SK-N-SH treated with all-trans-retinoic acid at 6 μM for 48 hours (cell line): ENCODE results near the gene C16orf96.

Experiments
- ATAC-seq: fragments of 200-7000 bp; cut with Tn5 transposase; 3 replicates; pipeline ENCODE4 v1.9.1; 2020; ENCODE audit warnings: mild to moderate bottlenecking, moderate library complexity
- ARNTL ChIP-seq: fragments of 450-650 bp; formaldehyde crosslinking; IDR thresholded peaks from 2 replicates; pipeline ENCODE4 v1.5.0; 2020; ENCODE audit warnings: low read depth, mild to moderate bottlenecking, moderate library complexity, borderline replicate concordance
- CSDC2 ChIP-seq: fragments of 250-450 bp; sonication (Bioruptor Pico); IDR thresholded peaks from 2 replicates; pipeline ENCODE4 v1.5.0; 2020; ENCODE audit warnings: mild to moderate bottlenecking, moderate library complexity
- ESRRG ChIP-seq: fragments of 250-450 bp; sonication (Bioruptor Pico); IDR thresholded peaks from 2 replicates; pipeline ENCODE4 v1.6.1; 2021; ENCODE audit warnings: mild to moderate bottlenecking
- ISL1 ChIP-seq: fragments of 250-450 bp; sonication (Bioruptor Pico); IDR thresholded peaks from 2 replicates; pipeline ENCODE4 v2.1.2; 2022; ENCODE audit warnings: mild to moderate bottlenecking, moderate library complexity
- OSR1 ChIP-seq: fragments of 250-450 bp; sonication (Bioruptor Pico); IDR thresholded peaks from 2 replicates; pipeline ENCODE4 v1.8.0; 2022; ENCODE audit warnings: moderate library complexity, mild to moderate bottlenecking, inconsistent platforms
- PPARA ChIP-seq: fragments of 250-450 bp; sonication (Bioruptor Pico); IDR thresholded peaks from 2 replicates; pipeline ENCODE4 v1.5.0; 2020; ENCODE audit warnings: mild to moderate bottlenecking, borderline replicate concordance
- RARB ChIP-seq: fragments of 250-450 bp; sonication (Bioruptor Pico); IDR thresholded peaks from 2 replicates; pipeline ENCODE4 v1.8.0; 2021; ENCODE audit warnings: mild to moderate bottlenecking, moderate library complexity
- SNAI2 ChIP-seq: fragments of 250-450 bp; sonication (Bioruptor Pico); IDR thresholded peaks from 2 replicates; pipeline ENCODE4 v1.5.0; 2020; ENCODE audit warnings: mild to moderate bottlenecking, moderate library complexity
- ZFP30 ChIP-seq: fragments of 450-650 bp; formaldehyde crosslinking; IDR thresholded peaks from 2 replicates; pipeline ENCODE4 v1.5.0; 2022; ENCODE audit warnings: mild to moderate bottlenecking, moderate library complexity
- ZNF565 ChIP-seq: fragments of 450-650 bp; formaldehyde crosslinking; conservative IDR thresholded peaks from 2 replicates; pipeline ENCODE4 v1.5.0; 2020; ENCODE audit warnings: low read depth, mild to moderate bottlenecking, moderate library complexity
- ZNF70 ChIP-seq: fragments of 450-650 bp; formaldehyde crosslinking; IDR thresholded peaks from 2 replicates; pipeline ENCODE4 v1.5.0; 2020; ENCODE audit warnings: mild to moderate bottlenecking, moderate library complexity
- ZNF8 ChIP-seq: fragments of 450-650 bp; formaldehyde crosslinking; IDR thresholded peaks from 2 replicates; pipeline ENCODE4 v1.5.0; 2020; ENCODE audit warnings: mild to moderate bottlenecking, moderate library complexity
- TF ChIP-seq, protein P1 (sequence below): fragments of 250-450 bp; sonication (Bioruptor Pico); IDR thresholded peaks from 2 replicates; pipeline ENCODE4 v1.5.0; 2020; ENCODE audit warnings: mild to moderate bottlenecking, moderate library complexity
- TF ChIP-seq, protein P2 (sequence below): fragments of 250-450 bp; sonication (Bioruptor Pico); IDR thresholded peaks from 2 replicates; pipeline ENCODE4 v1.5.1; 2021; ENCODE audit warnings: mild to moderate bottlenecking, moderate library complexity
- TF ChIP-seq, protein P3 (sequence below): fragments of 250-450 bp; sonication (Bioruptor Pico); IDR thresholded peaks from 2 replicates; pipeline ENCODE4 v1.5.1; 2020; ENCODE audit warnings: low read depth, mild to moderate bottlenecking, moderate library complexity
- TF ChIP-seq, protein P4 (sequence below): fragments of 250-450 bp; sonication (Bioruptor Pico); IDR thresholded peaks from 2 replicates; pipeline ENCODE4 v1.8.0; 2021; ENCODE audit warnings: low read depth, mild to moderate bottlenecking, moderate library complexity, borderline replicate concordance

C16orf96 gene

DNA sequence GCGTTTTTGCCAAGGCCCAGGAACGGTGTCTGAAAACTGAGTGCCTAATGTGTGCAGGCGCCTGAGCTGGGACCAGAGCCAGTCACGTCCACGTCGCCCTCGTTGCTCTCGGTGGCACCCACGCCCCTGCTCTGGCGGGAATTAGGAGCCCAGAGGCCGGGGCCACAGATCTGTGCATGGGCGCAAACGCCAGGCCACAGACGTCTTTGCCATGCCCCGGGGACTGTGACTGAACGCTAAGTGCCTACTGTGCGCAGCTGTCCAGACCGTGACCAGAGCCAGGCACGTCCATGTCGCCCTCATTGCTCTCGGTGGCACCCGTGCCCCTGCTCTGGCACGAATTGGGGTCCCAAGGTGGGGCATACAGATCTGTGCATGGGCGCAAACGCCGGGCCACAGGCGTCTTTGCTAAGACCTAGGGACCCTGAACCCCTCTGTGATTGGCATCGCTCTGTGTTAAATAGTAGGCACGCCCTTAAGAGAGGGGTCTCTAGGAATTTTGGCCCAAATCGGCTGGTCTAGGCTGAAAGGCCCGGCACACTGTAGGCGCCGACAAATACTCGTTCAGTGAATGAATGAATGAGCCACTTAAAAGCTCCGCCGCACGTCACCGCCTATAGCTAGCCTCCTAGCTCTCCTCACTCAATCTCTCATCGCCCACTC, 59.4 kb downstream of the C16orf96 start:
- ATAC-seq: no peak
- TF ChIP-seq, protein P1, sequence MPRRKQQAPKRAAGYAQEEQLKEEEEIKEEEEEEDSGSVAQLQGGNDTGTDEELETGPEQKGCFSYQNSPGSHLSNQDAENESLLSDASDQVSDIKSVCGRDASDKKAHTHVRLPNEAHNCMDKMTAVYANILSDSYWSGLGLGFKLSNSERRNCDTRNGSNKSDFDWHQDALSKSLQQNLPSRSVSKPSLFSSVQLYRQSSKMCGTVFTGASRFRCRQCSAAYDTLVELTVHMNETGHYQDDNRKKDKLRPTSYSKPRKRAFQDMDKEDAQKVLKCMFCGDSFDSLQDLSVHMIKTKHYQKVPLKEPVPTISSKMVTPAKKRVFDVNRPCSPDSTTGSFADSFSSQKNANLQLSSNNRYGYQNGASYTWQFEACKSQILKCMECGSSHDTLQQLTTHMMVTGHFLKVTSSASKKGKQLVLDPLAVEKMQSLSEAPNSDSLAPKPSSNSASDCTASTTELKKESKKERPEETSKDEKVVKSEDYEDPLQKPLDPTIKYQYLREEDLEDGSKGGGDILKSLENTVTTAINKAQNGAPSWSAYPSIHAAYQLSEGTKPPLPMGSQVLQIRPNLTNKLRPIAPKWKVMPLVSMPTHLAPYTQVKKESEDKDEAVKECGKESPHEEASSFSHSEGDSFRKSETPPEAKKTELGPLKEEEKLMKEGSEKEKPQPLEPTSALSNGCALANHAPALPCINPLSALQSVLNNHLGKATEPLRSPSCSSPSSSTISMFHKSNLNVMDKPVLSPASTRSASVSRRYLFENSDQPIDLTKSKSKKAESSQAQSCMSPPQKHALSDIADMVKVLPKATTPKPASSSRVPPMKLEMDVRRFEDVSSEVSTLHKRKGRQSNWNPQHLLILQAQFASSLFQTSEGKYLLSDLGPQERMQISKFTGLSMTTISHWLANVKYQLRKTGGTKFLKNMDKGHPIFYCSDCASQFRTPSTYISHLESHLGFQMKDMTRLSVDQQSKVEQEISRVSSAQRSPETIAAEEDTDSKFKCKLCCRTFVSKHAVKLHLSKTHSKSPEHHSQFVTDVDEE (CRISPR knock-in tag): no peak
- TF ChIP-seq, protein P2, sequence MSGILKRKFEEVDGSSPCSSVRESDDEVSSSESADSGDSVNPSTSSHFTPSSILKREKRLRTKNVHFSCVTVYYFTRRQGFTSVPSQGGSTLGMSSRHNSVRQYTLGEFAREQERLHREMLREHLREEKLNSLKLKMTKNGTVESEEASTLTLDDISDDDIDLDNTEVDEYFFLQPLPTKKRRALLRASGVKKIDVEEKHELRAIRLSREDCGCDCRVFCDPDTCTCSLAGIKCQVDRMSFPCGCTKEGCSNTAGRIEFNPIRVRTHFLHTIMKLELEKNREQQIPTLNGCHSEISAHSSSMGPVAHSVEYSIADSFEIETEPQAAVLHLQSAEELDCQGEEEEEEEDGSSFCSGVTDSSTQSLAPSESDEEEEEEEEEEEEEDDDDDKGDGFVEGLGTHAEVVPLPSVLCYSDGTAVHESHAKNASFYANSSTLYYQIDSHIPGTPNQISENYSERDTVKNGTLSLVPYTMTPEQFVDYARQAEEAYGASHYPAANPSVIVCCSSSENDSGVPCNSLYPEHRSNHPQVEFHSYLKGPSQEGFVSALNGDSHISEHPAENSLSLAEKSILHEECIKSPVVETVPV (CRISPR knock-in tag): no peak
- TF ChIP-seq ZFP30 (no peak), ISL1 (CRISPR knock-in tag) (no peak), SNAI2 (CRISPR knock-in tag) (no peak), CSDC2 (CRISPR knock-in tag) (no peak), ZNF70 (CRISPR knock-in tag) (no peak), ARNTL (no peak)
- TF ChIP-seq, protein P3, sequence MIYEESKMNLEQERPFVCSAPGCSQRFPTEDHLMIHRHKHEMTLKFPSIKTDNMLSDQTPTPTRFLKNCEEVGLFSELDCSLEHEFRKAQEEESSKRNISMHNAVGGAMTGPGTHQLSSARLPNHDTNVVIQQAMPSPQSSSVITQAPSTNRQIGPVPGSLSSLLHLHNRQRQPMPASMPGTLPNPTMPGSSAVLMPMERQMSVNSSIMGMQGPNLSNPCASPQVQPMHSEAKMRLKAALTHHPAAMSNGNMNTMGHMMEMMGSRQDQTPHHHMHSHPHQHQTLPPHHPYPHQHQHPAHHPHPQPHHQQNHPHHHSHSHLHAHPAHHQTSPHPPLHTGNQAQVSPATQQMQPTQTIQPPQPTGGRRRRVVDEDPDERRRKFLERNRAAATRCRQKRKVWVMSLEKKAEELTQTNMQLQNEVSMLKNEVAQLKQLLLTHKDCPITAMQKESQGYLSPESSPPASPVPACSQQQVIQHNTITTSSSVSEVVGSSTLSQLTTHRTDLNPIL (CRISPR knock-in tag): no peak

DNA sequence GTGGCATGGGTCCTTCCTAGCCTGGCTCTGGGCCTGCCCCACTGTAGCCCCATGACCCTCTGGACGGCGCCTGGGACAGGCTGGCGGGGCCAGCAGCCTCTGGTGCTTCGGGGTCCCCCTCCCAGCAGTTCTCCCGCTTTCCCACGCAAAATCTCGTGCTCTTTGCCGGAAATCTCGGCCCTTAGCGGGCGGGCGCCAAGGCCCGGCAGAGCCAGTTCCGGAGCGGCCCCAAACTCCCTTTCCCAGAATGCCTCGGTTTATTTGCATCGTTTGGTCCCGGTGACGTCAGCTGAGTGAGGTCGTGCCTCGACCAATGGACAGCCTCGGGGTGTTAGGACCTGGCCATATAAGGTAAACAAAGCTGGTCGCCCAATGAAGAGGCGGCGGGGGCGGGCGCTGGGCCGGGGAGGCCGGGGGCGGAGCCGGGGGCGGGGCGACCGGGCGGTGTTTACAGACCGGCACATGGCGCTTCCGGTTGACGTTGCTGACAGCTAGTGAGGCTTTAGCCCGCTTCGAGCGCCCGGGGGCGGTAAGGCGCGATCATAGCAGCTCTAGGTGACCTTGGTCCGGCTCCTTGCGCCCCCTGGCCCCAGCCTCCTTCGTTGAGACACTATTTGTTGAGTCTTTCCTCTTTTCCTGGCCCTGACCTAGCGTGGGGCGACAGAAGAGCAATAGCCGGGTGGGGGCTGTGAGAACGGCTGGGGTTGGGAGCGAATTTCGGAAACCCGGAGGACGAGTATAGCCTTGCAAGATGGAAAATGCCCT, 60.1 kb downstream of the C16orf96 start:
- peak; percentile 85 for ATAC-seq
- TF ChIP-seq ZNF565 (CRISPR knock-in tag): no peak
- TF ChIP-seq, protein P1 (CRISPR knock-in tag): 0 out of 2 replicates have a peak, but pooled peaks have one; percentile 13
- TF ChIP-seq, all 23 proteins: peak for 1

DNA sequence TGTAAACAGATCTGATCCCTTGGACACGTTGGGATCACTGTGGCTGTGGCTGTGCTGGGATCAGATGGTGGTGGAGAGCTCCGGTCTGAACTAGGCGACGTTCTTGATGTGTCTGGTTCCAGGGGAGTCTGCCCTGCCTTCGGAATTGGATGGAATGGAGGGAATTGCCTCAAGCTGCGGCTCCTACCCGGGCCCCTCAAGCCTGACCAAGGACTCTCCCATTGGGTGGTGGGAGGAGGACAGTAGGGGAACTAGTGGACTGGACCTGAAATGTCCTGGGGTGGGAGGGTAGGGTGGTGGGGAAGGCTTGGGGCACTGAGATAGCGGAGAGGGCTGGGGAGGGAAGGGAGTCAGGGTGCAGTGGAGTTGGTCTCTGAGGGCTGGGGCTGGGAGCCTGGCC, 61.7 kb downstream of the C16orf96 start:
- TF ChIP-seq, protein P3 (CRISPR knock-in tag): no peak
- TF ChIP-seq ZNF565 (CRISPR knock-in tag) (no peak), PPARA (no peak), RARB (CRISPR knock-in tag) (no peak), CSDC2 (CRISPR knock-in tag) (no peak), ESRRG (CRISPR knock-in tag) (no peak), OSR1 (CRISPR knock-in tag) (no peak), ZFP30 (no peak), ZNF8 (CRISPR knock-in tag) (no peak), ARNTL (no peak), ISL1 (CRISPR knock-in tag) (no peak)
- TF ChIP-seq, protein P4, sequence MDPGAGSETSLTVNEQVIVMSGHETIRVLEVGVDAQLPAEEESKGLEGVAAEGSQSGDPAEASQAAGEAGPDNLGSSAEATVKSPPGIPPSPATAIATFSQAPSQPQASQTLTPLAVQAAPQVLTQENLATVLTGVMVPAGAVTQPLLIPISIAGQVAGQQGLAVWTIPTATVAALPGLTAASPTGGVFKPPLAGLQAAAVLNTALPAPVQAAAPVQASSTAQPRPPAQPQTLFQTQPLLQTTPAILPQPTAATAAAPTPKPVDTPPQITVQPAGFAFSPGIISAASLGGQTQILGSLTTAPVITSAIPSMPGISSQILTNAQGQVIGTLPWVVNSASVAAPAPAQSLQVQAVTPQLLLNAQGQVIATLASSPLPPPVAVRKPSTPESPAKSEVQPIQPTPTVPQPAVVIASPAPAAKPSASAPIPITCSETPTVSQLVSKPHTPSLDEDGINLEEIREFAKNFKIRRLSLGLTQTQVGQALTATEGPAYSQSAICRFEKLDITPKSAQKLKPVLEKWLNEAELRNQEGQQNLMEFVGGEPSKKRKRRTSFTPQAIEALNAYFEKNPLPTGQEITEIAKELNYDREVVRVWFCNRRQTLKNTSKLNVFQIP (CRISPR knock-in tag): no peak
- TF ChIP-seq, protein P1 (CRISPR knock-in tag): no peak
- TF ChIP-seq, protein P2 (CRISPR knock-in tag): no peak
- no peak for ATAC-seq
